Effector memory CD8-positive, alpha-beta T cell (primary cell): Measurements from ENCODE around the gene IFNA1.

Experiments used
- ATAC-seq: fragments of 150-1000 bp; cut with Tn5 transposase; replicated peaks from 2 replicates; pipeline ENCODE4 v1.10.0; 2021; ENCODE audit warnings: mild to moderate bottlenecking, moderate library complexity
- DNase-seq, 3 experiments: peaks; one replicate each; pipeline ENCODE4 v3.0.0; 2021
- H3K27ac Mint-ChIP-seq, 2 donors: one replicate each; pipeline ENCODE4 v1.8.0; 2022; ENCODE audit warnings: mild to moderate bottlenecking in 2 of 2, mixed read lengths in 2 of 2, moderate library complexity in 2 of 2
- H3K27me3 Mint-ChIP-seq, 2 donors: one replicate each; pipeline ENCODE4 v1.8.0; 2022; ENCODE audit warnings: mixed read lengths in 2 of 2
- H3K36me3 Mint-ChIP-seq: one replicate; pipeline ENCODE4 v1.8.0; 2022; ENCODE audit warnings: mild to moderate bottlenecking, moderate library complexity, mixed read lengths; ENCODE audit not compliant: insufficient read depth
- H3K4me1 Mint-ChIP-seq, 2 donors: one replicate each; pipeline ENCODE4 v1.8.0; 2022; ENCODE audit warnings: low read depth in 2 of 2, mixed read lengths in 2 of 2
- H3K4me3 Mint-ChIP-seq, 2 donors: one replicate each; pipeline ENCODE4 v1.8.0; 2022; ENCODE audit warnings: mild to moderate bottlenecking in 2 of 2, mixed read lengths in 2 of 2, moderate library complexity in 2 of 2
- H3K9me3 Mint-ChIP-seq, 2 donors: one replicate each; pipeline ENCODE4 v1.8.0; 2022; ENCODE audit warnings: mixed read lengths in 2 of 2
- total RNA-seq, 9 experiments: gene quantifications; one replicate each; lab custom pipeline; 2026; lab: John Stamatoyannopoulos, UW

IFNA1 gene
- total RNA-seq: 0 reads per million in 9 experiments

- ATAC-seq: no peak
- H3K27ac Mint-ChIP-seq: no peak within 1 kb of the TSS
- peaks cover 6 to 15% of the 10 kb centered on the region in 2 donors for H3K4me1 Mint-ChIP-seq
- peaks cover 12 to 19% of the 10 kb centered on the region in 2 donors for H3K27me3 Mint-ChIP-seq
- H3K4me3 Mint-ChIP-seq: no peak within 1 kb of the TSS
- DNase-seq: no peak
- no peaks in the 10 kb centered on the region for H3K36me3 Mint-ChIP-seq
- H3K9me3 Mint-ChIP-seq: no peaks in the 10 kb centered on the region
These were observed at the start of gene IFNA1 for GRCh38 chr9:21440139-21440538. TSS of gene IFNA1 (plus strand) at chr9:21440439. CDS start at chr9:21440508, 69 bp downstream.

GRCh38 chr9:21392270-21392669 lies 48.0 kb upstream of the IFNA1 start:
- H3K4me3 Mint-ChIP-seq: no peak overlapping the region
- ATAC-seq: peak; percentile 76

GRCh38 chr9:21395778-21396717 lies 44.2 kb upstream of the IFNA1 start:
- peak; percentile 70 for ATAC-seq
- H3K9me3 Mint-ChIP-seq: no peaks in the 10 kb centered on the region
- peak; percentile 40 to 50 (median 45) for DNase-seq
- no peak overlapping the region for H3K27ac Mint-ChIP-seq
- peak overlapping the region; percentile 40 to 67 for H3K4me3 Mint-ChIP-seq
- peaks cover 77 to 87% of the 10 kb centered on the region in 2 donors for H3K27me3 Mint-ChIP-seq
- H3K36me3 Mint-ChIP-seq: no peaks in the 10 kb centered on the region
- H3K4me1 Mint-ChIP-seq: peaks cover 5 to 8% of the 10 kb centered on the region in 2 donors

More at GRCh38 chr9:21392270-21392669, 48.0 kb upstream of the IFNA1 start:
- DNase-seq: no peak
- Mint-ChIP-seq H3K9me3 (no peaks in the 10 kb centered on the region), H3K27me3 (peaks cover 76 to 85% of the 10 kb centered on the region in 2 donors), H3K27ac (no peak overlapping the region), H3K4me1 (peaks cover 5 to 8% of the 10 kb centered on the region in 2 donors), H3K36me3 (no peaks in the 10 kb centered on the region)

- no peak overlapping the region for H3K27ac Mint-ChIP-seq
- peaks cover 7 to 8% of the 10 kb centered on the region in 2 donors for H3K4me1 Mint-ChIP-seq
- ATAC-seq (no peak), DNase-seq (no peak)
- no peaks in the 10 kb centered on the region for H3K36me3 Mint-ChIP-seq
- H3K27me3 Mint-ChIP-seq: peaks cover 72 to 78% of the 10 kb centered on the region in 2 donors
- H3K9me3 Mint-ChIP-seq: no peaks in the 10 kb centered on the region
- H3K4me3 Mint-ChIP-seq: no peak overlapping the region
These were observed 41.2 kb upstream of the IFNA1 start for GRCh38 chr9:21398955-21399489.

- ATAC-seq (no peak), DNase-seq (no peak)
- Mint-ChIP-seq H3K4me1 (peaks cover 7 to 8% of the 10 kb centered on the region in 2 donors), H3K9me3 (no peaks in the 10 kb centered on the region), H3K27ac (no peak overlapping the region), H3K4me3 (no peak overlapping the region), H3K36me3 (no peaks in the 10 kb centered on the region), H3K27me3 (peaks cover 72 to 77% of the 10 kb centered on the region in 2 donors)
These were observed 40.3 kb upstream of the IFNA1 start for GRCh38 chr9:21399956-21400355.

GRCh38 chr9:21402386-21403251 lies 37.6 kb upstream of the IFNA1 start:
- H3K27me3 Mint-ChIP-seq: peaks cover 51 to 65% of the 10 kb centered on the region in 2 donors
- DNase-seq (no peak), ATAC-seq (peak; percentile 45)
- no peaks in the 10 kb centered on the region for H3K9me3 Mint-ChIP-seq
- H3K36me3 Mint-ChIP-seq: no peaks in the 10 kb centered on the region
- peak overlapping the region; percentile 55 to 59 for H3K4me3 Mint-ChIP-seq
- no peak overlapping the region for H3K27ac Mint-ChIP-seq
- H3K4me1 Mint-ChIP-seq: peaks cover 0 to 2% of the 10 kb centered on the region in 2 donors

GRCh38 chr9:21404146-21404545 lies 36.1 kb upstream of the IFNA1 start:
- ATAC-seq (no peak), DNase-seq (no peak)
- Mint-ChIP-seq H3K4me1 (peaks cover 0 to 2% of the 10 kb centered on the region in 2 donors), H3K27me3 (peaks cover 35 to 51% of the 10 kb centered on the region in 2 donors), H3K27ac (no peak overlapping the region), H3K9me3 (no peaks in the 10 kb centered on the region), H3K4me3 (no peak overlapping the region), H3K36me3 (no peaks in the 10 kb centered on the region)

- Mint-ChIP-seq H3K4me3 (no peak within 1 kb of the TSS), H3K27me3 (peaks cover 20 to 33% of the 10 kb centered on the region in 2 donors), H3K4me1 (no peaks in the 10 kb centered on the region), H3K27ac (no peak within 1 kb of the TSS), H3K9me3 (no peaks in the 10 kb centered on the region), H3K36me3 (no peaks in the 10 kb centered on the region)
- DNase-seq: no peak
- no peak for ATAC-seq
These were observed 31.4 kb upstream of the IFNA1 start, which contains the start of gene IFNA8 for GRCh38 chr9:21408817-21409216. TSS of gene IFNA8 (plus strand) at chr9:21409117. CDS start at chr9:21409177, 60 bp downstream.

- no peak for DNase-seq
- Mint-ChIP-seq H3K4me3 (no peak overlapping the region), H3K27me3 (peaks cover 31 to 52% of the 10 kb centered on the region in 2 donors), H3K9me3 (no peaks in the 10 kb centered on the region), H3K27ac (no peak overlapping the region), H3K4me1 (no peaks in the 10 kb centered on the region), H3K36me3 (no peaks in the 10 kb centered on the region)
- no peak for ATAC-seq
These were observed 28.1 kb upstream of the IFNA1 start for GRCh38 chr9:21412107-21412506.

- no peak for ATAC-seq
These were observed 27.1 kb upstream of the IFNA1 start for GRCh38 chr9:21413151-21413550.

GRCh38 chr9:21413624-21414023 lies 26.6 kb upstream of the IFNA1 start:
- DNase-seq: no peak
- Mint-ChIP-seq H3K27ac (no peak overlapping the region), H3K4me3 (no peak overlapping the region), H3K27me3 (peaks cover 31 to 45% of the 10 kb centered on the region in 2 donors), H3K9me3 (no peaks in the 10 kb centered on the region), H3K4me1 (no peaks in the 10 kb centered on the region), H3K36me3 (no peaks in the 10 kb centered on the region)
- peak; percentile 55 for ATAC-seq

More at GRCh38 chr9:21413151-21413550, 27.1 kb upstream of the IFNA1 start:
- DNase-seq: no peak
- H3K9me3 Mint-ChIP-seq: no peaks in the 10 kb centered on the region
- no peaks in the 10 kb centered on the region for H3K36me3 Mint-ChIP-seq
- H3K4me1 Mint-ChIP-seq: no peaks in the 10 kb centered on the region
- peaks cover 31 to 45% of the 10 kb centered on the region in 2 donors for H3K27me3 Mint-ChIP-seq
- no peak overlapping the region for H3K4me3 Mint-ChIP-seq
- no peak overlapping the region for H3K27ac Mint-ChIP-seq

- DNase-seq: no peak
- H3K4me3 Mint-ChIP-seq: no peak overlapping the region
- no peak for ATAC-seq
- no peaks in the 10 kb centered on the region for H3K36me3 Mint-ChIP-seq
- H3K9me3 Mint-ChIP-seq: no peaks in the 10 kb centered on the region
- H3K4me1 Mint-ChIP-seq: no peaks in the 10 kb centered on the region
- peaks cover 31 to 45% of the 10 kb centered on the region in 2 donors for H3K27me3 Mint-ChIP-seq
- no peak overlapping the region for H3K27ac Mint-ChIP-seq
These were observed 25.9 kb upstream of the IFNA1 start for GRCh38 chr9:21414220-21414940.
